K562 (cell line): ENCODE measurements around the gene PCNX2. TPM values are rescaled to one million over a fixed set of nuclear protein-coding genes. Genes with fewer than 3 reads are reported as not detected.

ENCODE experiments used
- ATAC-seq: fragments of 200-7000 bp; cut with Tn5 transposase; 3 replicates; pipeline ENCODE4 v1.9.1; 2020; ENCODE audit warnings: moderate library complexity
- BruUV-seq: library from RNA; stranded (reverse); fragments of 400-500 nt; replicated peaks from 2 replicates; lab custom pipeline; 2021; lab: Mats Ljungman, UMichigan
- CTCF ChIA-PET: fragments of 300-600 bp; formaldehyde crosslinking; extraction: SDS; loops from one replicate; lab custom pipeline; 2021; ENCODE audit warnings: low intra/inter-chr PET ratio; lab: Yijun Ruan, JAX
- POLR2A ChIA-PET: fragments of 300-600, 350-650 bp; sonication (Branson Sonifier 250); formaldehyde crosslinking; extraction: SDS; loops from one replicate; lab custom pipeline; 2021; ENCODE audit warnings: antibody characterized with exemption, inconsistent platforms; lab: Yijun Ruan, JAX
- DNase-seq, 4 experiments: peaks; one replicate each; pipeline versions ENCODE4 v3.0.0 to v3.0.0-alpha.2; 2011 to 2018; ENCODE audit warnings: low spot score in 3 of 4, mixed read lengths in 3 of 4; ENCODE audit errors: extremely low read depth in 1 of 4
- FAIRE-seq: peaks from 2 replicates; lab custom pipeline; 2011; peaks lifted over from hg19 to GRCh38; lab: Jason Lieb, UNC
- H2AFZ ChIP-seq: 2 replicates; pipeline ENCODE4 v1.6.0; 2011; ENCODE audit warnings: low read depth, low read length, control low read depth, inconsistent platforms
- H3K27ac ChIP-seq: fragments of 200-600 bp; 3 replicates; pipeline ENCODE4 v1.8.0; 2011; ENCODE audit warnings: low read depth, mild to moderate bottlenecking, control low read depth, inconsistent platforms, low read length, moderate library complexity, mixed read lengths; ENCODE audit errors: extremely low read depth
- H3K27me3 ChIP-seq, 2 experiments: fragments of 300-600 bp in 1 of 2; 2 replicates in 1 of 2; 3 replicates in 1 of 2; pipeline versions ENCODE4 v1.6.0 to v1.8.0; 2011; ENCODE audit warnings: inconsistent platforms in 2 of 2, low read length in 2 of 2, mild to moderate bottlenecking in 1 of 2, mixed read lengths in 1 of 2, moderate library complexity in 1 of 2; ENCODE audit not compliant: control insufficient read depth in 2 of 2, insufficient read depth in 2 of 2
- H3K36me3 ChIP-seq: fragments of 300-600 bp; 3 replicates; pipeline ENCODE4 v1.8.0; 2011; ENCODE audit warnings: mild to moderate bottlenecking, low read length, inconsistent platforms; ENCODE audit not compliant: control insufficient read depth, insufficient read depth
- H3K4me1 ChIP-seq, 2 experiments: fragments of 200-600 bp in 1 of 2; replicated peaks in 1 of 2; 2 replicates in 1 of 2; 3 replicates in 1 of 2; pipeline versions ENCODE4 v1.5.1 to v1.8.0; 2011; ENCODE audit warnings: inconsistent platforms in 2 of 2, low read length in 2 of 2, mild to moderate bottlenecking in 1 of 2, mixed read lengths in 1 of 2, moderate library complexity in 1 of 2; ENCODE audit not compliant: control insufficient read depth in 2 of 2, insufficient read depth in 2 of 2
- H3K4me2 ChIP-seq: 2 replicates; pipeline ENCODE4 v1.6.1; 2011; ENCODE audit warnings: low read length, control low read depth, inconsistent platforms, mixed read lengths; ENCODE audit not compliant: insufficient read depth
- H3K4me3 ChIP-seq: fragments of 200-600 bp; sonication (generic), shearing (Covaris generic); 2 replicates; pipeline ENCODE4 v1.5.1; 2016; ENCODE audit warnings: control low read depth, inconsistent platforms
- H3K79me2 ChIP-seq: fragments of 200-600 bp; 3 replicates; pipeline ENCODE4 v1.8.0; 2011; ENCODE audit warnings: low read length, inconsistent platforms; ENCODE audit not compliant: control insufficient read depth, insufficient read depth
- H3K9ac ChIP-seq, 2 experiments: 2 replicates each; pipeline versions ENCODE4 v1.6.0 to v1.6.1; 2011; ENCODE audit warnings: low read depth in 2 of 2, low read length in 2 of 2, control low read depth in 1 of 2, inconsistent platforms in 1 of 2, mild to moderate bottlenecking in 1 of 2, mixed read lengths in 1 of 2; ENCODE audit not compliant: insufficient read depth in 1 of 2
- H3K9me1 ChIP-seq: one replicate; pipeline ENCODE4 v1.6.0; 2011; ENCODE audit warnings: inconsistent platforms, mild to moderate bottlenecking, low read length, moderate library complexity; ENCODE audit not compliant: control insufficient read depth, insufficient read depth
- H3K9me3 ChIP-seq: replicated peaks from 2 replicates; pipeline ENCODE4 v1.5.1; 2011; ENCODE audit warnings: low read depth, low read length, inconsistent platforms; ENCODE audit not compliant: control insufficient read depth, insufficient read depth
- H4K20me1 ChIP-seq: replicated peaks from 2 replicates; pipeline ENCODE4 v1.6.1; 2011; ENCODE audit warnings: low read length, inconsistent platforms, mixed read lengths; ENCODE audit not compliant: control insufficient read depth, insufficient read depth
- CBX3 ChIP-seq, 2 experiments: IDR thresholded peaks; 1 replicate in 1 of 2; 2 replicates in 1 of 2; pipeline ENCODE4 v1.6.1; 2012; ENCODE audit warnings: inconsistent platforms in 2 of 2, low read length in 2 of 2, borderline replicate concordance in 1 of 2, control low read depth in 1 of 2
- E4F1 ChIP-seq: fragments of 250-450 bp; sonication (Bioruptor Pico); IDR thresholded peaks from 2 replicates; pipeline ENCODE4 v1.5.0; 2021; ENCODE audit warnings: mild to moderate bottlenecking, borderline replicate concordance
- HMGXB4 ChIP-seq: sonication (generic); formaldehyde crosslinking; IDR thresholded peaks from 2 replicates; pipeline ENCODE4 v1.8.1; 2023; ENCODE audit warnings: mild to moderate bottlenecking, missing genetic modification reagents
- PKNOX1 ChIP-seq: fragments of 450-650 bp; IDR thresholded peaks from 2 replicates; pipeline ENCODE4 v1.6.1; 2016
- TRIM24 ChIP-seq, 2 experiments: fragments of 450-650 bp; IDR thresholded peaks; 2 replicates each; pipeline ENCODE4 v1.6.1; 2016
- TRIM28 ChIP-seq: fragments of 450-650 bp; IDR thresholded peaks from 2 replicates; pipeline ENCODE4 v1.6.1; 2017
- ZNF280A ChIP-seq: fragments of 450-650 bp; IDR thresholded peaks from 2 replicates; pipeline ENCODE4 v1.6.1; 2018; ENCODE audit warnings: mild to moderate bottlenecking, low read depth; ENCODE audit not compliant: partially characterized antibody
- ZNF282 ChIP-seq: sonication (generic); formaldehyde crosslinking; IDR thresholded peaks from 2 replicates; pipeline ENCODE4 v1.8.1; 2023; ENCODE audit warnings: missing genetic modification reagents
- ZNF639 ChIP-seq, 2 experiments: fragments of 200-800 bp in 1 of 2; sonication (Bioruptor generic) in 1 of 2; sonication (generic) in 1 of 2; formaldehyde crosslinking in 1 of 2; IDR thresholded peaks in 1 of 2; conservative IDR thresholded peaks in 1 of 2; 2 replicates each; pipeline versions ENCODE4 v1.5.0 to v1.6.1; 2016 to 2020; ENCODE audit warnings: missing compliant biosample characterization in 1 of 2, missing genetic modification characterization in 1 of 2, missing genetic modification reagents in 1 of 2
- WGBS: fragments of 100-300 bp; shearing (Covaris generic); methylation state at CpG from one replicate; pipeline ENCODE4 v1.1.6; 2016; ENCODE audit warnings: low coverage, mixed read lengths; ENCODE audit not compliant: insufficient coverage; ENCODE audit errors: missing lambda C conversion rate; 5-methylcytosine and 5-hydroxymethylcytosine counted together
- in situ Hi-C: fragments of 300-500 bp; cut with MboI; formaldehyde crosslinking; loops from 4 replicates; pipeline ENCODE4 v1.15.0; 2018; ENCODE audit warnings: inconsistent platforms, mixed read lengths
- intact Hi-C: fragments of 100-400 bp; cut with micrococcal nuclease; formaldehyde crosslinking; loops from 2 replicates; pipeline ENCODE4 v1.14.2; 2022
- polyA plus RNA-seq, 8 experiments: library from polyadenylated mRNA; depleted of rRNA in 4 of 8; stranded (reverse) in 5 of 8; unstranded in 3 of 8; fragments of >200 nt; fragmentation: Nextera tagmentation in 2 of 8; fragmentation: Illumina TruSeq in 1 of 8; extraction: Ambion mirVana in 2 of 8; extraction: Trizol in 1 of 8; gene quantifications; 2 replicates each; pipeline versions ENCODE4 v1.2.1 to v1.2.3, GENCODE V29; 2011 to 2014; ENCODE audit warnings: inconsistent platforms in 1 of 8, missing spikeins in 1 of 8
- total RNA-seq, 7 experiments: library from RNA; depleted of rRNA in 6 of 7; stranded (reverse); fragments of >200 nt in 6 of 7; fragmentation: Illumina TruSeq in 2 of 7; extraction: Trizol in 2 of 7; gene quantifications; 2 replicates each; pipeline versions ENCODE4 v1.2.1 to v1.2.3, GENCODE V29; 2011 to 2021; ENCODE audit warnings: low replicate concordance in 1 of 7

PCNX2 gene
- total and polyA plus RNA-seq, 9 of the 15 experiments (the other 6 are each of a cell fraction or from before 2014, with no cell fraction given) = 0.07 to 0.33 TPM; not detected in 7

GRCh38 chr1:232973652-232974611 lies 321.6 kb downstream of the PCNX2 start:
- 80% methylated on average over 2 of the region's 2 CpGs for WGBS
- no TSS peak for BruUV-seq
- Histone ChIP-seq H3K9ac (no peak overlapping the region), H3K27ac (no peak overlapping the region), H4K20me1 (no peaks in the 10 kb centered on the region), H3K4me2 (no peak overlapping the region), H2AFZ (no peak overlapping the region), H3K36me3 (peaks cover 51% of the 10 kb centered on the region; the same call in 2 of the 3 replicates), H3K79me2 (no peaks in the 10 kb centered on the region), H3K27me3 (no peaks in the 10 kb centered on the region), H3K9me3 (no peaks in the 10 kb centered on the region; the same call in none of the 2 replicates), H3K4me3 (no peak overlapping the region), H3K4me1 (no peaks in the 10 kb centered on the region), H3K9me1 (no peaks in the 10 kb centered on the region)
- intact Hi-C loops = no loop called here
- FAIRE-seq (peak; percentile 29), DNase-seq (no peak), ATAC-seq (no peak)
- in situ Hi-C loops = no loop called here
- POLR2A ChIA-PET = interaction anchor here (1.0 kb wide), 1 partner anchor 40 kb away, joined by 3 read pairs; no protein-coding TSS in a partner anchor
- CTCF ChIA-PET = no interaction called here
- TF ChIP-seq ZNF639 (CRISPR knock-in tag; conservative IDR thresholded peaks at IDR 0.05 in 1 of 2, IDR thresholded peaks at IDR 0.05 in 1 of 2) = no peak
- peak; percentile 44; the same call in 1 of the 2 replicates for TF ChIP-seq PKNOX1
- TF ChIP-seq TRIM24 (IDR thresholded peaks at IDR 0.05) = peak in 1 of 2 experiments; percentile 54; a peak in 1 of 4 replicates
- peak in 1 of 2 experiments; percentile 95; a peak in 2 of 3 replicates for TF ChIP-seq CBX3 (IDR thresholded peaks at IDR 0.05; ENCODE audit: borderline replicate concordance in 1 of 2, low read length in 2 of 2)
- TF ChIP-seq TRIM28 = peak; percentile 95
- TF ChIP-seq ZNF280A = peak; percentile 30
- no peak for TF ChIP-seq E4F1 (CRISPR knock-in tag)
- no peak for TF ChIP-seq ZNF282 (CRISPR knock-in tag)
- no peak for TF ChIP-seq HMGXB4 (CRISPR knock-in tag)
